Urinary bladder (tissue), 4 donors: ENCODE measurements around the gene REEP3. TPM values are rescaled to one million over a fixed set of nuclear protein-coding genes. Genes with fewer than 3 reads are reported as not detected.

Experiments
- DNase-seq: peaks from one replicate; pipeline ENCODE4 v3.0.0-alpha.2; 2015; ENCODE audit errors: extremely low spot score
- H3K27ac ChIP-seq: one replicate; pipeline ENCODE4 v1.5.1; 2013; ENCODE audit warnings: low read depth, mild to moderate bottlenecking, moderate library complexity
- H3K36me3 ChIP-seq: one replicate; pipeline ENCODE4 v1.6.1; 2013; ENCODE audit warnings: mild to moderate bottlenecking, moderate library complexity; ENCODE audit not compliant: insufficient read depth
- H3K4me1 ChIP-seq: one replicate; pipeline ENCODE4 v1.6.1; 2013; ENCODE audit warnings: mild to moderate bottlenecking, moderate library complexity; ENCODE audit not compliant: insufficient read depth
- H3K4me3 ChIP-seq: one replicate; pipeline ENCODE4 v1.5.1; 2013; ENCODE audit warnings: low read depth, low read length
- WGBS: extraction: QIAGEN DNeasy Blood & Tissue Kit; methylation state at CpG from one replicate; pipeline ENCODE4 v1.1.7; 2013; 5-methylcytosine and 5-hydroxymethylcytosine counted together
- polyA plus RNA-seq: library from polyadenylated mRNA; stranded (reverse); fragments of 200-250 nt; gene quantifications from one replicate; pipeline ENCODE4 v1.2.3, GENCODE V29; 2013
- small RNA-seq: library from RNA; depleted of rRNA; stranded (forward); fragments of <200 nt; gene quantifications from one replicate; pipeline ENCODE3, GENCODE V24; 2014
- total RNA-seq: library from RNA; depleted of rRNA; stranded (reverse); fragments of >200 nt; gene quantifications from one replicate; pipeline ENCODE4 v1.2.3, GENCODE V29; 2014
- donor health status: healthy with polysubstance abuse.
- donor health status: healthy.

Gene REEP3
- total and polyA plus RNA-seq, 2 donors: 25.3 to 82.6 TPM

DNA sequence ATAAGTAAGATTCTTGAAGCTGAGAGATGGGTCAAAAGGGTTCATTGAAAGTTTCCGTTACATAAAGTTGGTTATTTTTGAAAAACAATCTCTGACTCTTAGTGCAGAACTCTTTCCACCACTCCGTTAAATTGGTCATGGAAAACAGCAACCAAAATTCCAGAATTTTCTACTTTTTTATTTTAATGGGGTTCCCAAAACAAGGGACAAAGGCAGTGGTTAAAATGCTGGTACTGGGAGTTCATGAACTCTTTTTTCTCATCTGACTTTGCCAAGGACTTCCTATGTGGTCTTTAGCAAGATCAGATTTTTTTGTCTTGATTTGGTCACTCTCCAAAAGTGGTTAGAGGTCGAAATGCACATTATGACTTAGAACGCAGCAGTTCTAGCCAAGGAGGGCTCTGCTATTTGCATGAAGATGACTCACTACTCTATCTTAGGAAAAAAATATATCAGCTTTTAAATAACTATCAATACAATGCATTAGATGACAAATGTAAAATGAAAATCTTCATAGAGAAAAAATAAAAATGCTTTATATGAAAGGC lies 145.7 kb downstream of the REEP3 start:
- 38% methylated on average over 4 of the region's 4 CpGs for WGBS
- no peak for DNase-seq
- Histone ChIP-seq H3K36me3 (no peaks in the 10 kb centered on the region), H3K4me3 (no peak overlapping the region), H3K4me1 (no peaks in the 10 kb centered on the region), H3K27ac (no peak overlapping the region)

DNA sequence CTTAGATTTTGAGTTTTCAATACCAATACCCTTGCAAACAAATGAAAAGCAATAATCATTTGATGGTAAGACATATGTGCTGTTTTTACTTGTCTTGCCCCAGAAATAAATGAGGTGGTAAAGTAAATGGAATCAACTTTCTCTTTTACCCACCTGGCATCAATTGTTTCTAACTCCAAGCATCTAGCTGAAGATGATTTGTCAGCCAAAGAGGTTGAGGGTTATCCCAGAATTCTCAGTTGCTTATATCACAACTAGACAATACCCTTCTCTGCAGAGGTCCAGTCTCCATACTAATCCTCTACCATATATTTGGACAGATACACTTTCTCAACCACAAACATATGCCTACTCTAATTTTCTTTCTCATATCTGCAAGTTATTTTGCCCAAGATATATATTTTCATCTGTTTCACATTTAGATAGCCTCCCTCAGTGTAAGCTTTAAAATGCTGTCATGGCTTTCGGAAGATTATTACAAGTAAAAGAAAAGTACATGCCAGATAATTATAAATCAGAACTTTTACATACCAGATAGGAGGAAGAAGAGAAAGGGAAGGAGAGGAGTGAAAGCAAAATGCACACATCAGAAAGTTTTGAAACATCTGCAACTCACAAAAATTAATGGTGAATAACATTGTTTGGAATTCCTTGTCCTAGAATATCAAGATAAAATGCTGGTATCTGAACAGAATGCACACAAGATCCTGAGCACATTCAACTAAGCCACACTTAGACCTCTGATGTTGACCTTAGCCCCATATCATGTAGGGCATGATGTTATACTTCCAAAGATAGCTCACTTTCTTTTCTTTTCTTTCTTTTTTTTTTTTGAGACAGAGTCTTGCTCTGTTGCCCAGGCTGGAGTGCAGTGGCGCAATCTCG lies 146.6 kb downstream of the REEP3 start:
- Histone ChIP-seq H3K27ac (peak overlapping the region; percentile 33), H3K36me3 (no peaks in the 10 kb centered on the region), H3K4me3 (no peak overlapping the region), H3K4me1 (no peaks in the 10 kb centered on the region)
- no peak for DNase-seq
- WGBS: 92% methylated on average over 3 of the region's 3 CpGs

DNA sequence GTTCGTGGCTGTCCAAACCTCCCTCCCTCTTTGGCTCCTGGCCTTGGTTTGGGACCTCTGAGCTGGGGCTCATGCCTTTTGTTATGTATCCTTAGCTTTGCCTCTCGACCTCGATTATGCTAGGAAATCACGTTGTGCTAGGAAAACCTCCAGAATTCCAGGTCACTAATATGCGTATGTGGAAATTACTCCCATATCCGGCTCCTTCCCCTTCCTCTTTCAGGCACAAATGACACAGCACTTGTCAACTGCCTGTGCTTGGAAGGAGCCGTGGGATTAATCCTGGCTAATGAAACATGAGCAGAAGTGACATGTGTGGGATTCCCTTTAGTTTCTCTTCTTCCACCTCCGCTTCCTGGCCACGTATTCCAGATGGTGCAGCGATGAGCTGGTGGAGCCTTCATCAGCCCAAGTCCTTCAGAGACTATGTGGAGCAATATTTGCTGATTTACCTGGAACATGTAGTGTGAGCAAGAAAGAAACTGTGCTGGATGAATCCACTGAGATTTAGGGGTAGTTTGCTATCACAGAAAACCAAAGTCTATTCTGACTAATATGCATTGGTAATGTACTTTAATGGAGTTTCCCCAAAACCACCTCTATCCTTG lies 149.2 kb downstream of the REEP3 start:
- WGBS: 73% methylated on average over 10 of the region's 10 CpGs
- Histone ChIP-seq H3K36me3 (no peaks in the 10 kb centered on the region), H3K27ac (no peak overlapping the region), H3K4me1 (no peaks in the 10 kb centered on the region), H3K4me3 (no peak overlapping the region)
- DNase-seq: no peak

DNA sequence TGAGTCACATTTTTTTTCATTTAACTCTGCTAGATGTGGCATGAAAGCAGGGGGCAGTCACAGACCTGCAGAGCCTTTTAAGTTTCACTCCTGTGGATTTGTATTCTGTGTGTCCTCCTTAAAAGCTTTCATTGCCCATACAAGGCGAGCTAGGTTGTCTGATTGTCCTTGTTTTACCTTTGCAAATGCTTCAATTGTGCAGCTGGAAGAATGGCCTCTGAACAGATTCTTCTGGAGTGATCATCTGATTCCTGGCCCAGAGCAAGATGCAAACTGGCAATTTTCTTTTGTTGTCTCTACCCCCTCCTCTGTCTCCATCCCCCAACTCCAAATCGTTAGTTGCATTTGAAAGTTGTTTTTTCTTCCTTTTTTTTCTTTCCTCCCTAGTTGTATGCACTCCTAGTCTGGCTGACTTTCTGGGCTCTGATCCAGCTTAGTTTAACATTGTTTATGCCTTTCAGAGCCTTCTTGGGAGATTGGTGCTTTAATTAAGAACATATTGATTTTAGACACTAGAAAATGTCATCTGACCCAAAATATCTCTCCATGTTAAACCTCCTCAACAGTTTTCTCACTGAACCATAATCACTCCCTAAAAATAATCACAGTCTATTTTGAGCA lies 150.2 kb downstream of the REEP3 start:
- WGBS: 20% methylated on average over 2 of the region's 2 CpGs
- no peaks in the 10 kb centered on the region for H3K4me1 ChIP-seq
- H3K27ac ChIP-seq: no peak overlapping the region
- no peaks in the 10 kb centered on the region for H3K36me3 ChIP-seq
- H3K4me3 ChIP-seq: no peak overlapping the region
- DNase-seq: peak; percentile 54

DNA sequence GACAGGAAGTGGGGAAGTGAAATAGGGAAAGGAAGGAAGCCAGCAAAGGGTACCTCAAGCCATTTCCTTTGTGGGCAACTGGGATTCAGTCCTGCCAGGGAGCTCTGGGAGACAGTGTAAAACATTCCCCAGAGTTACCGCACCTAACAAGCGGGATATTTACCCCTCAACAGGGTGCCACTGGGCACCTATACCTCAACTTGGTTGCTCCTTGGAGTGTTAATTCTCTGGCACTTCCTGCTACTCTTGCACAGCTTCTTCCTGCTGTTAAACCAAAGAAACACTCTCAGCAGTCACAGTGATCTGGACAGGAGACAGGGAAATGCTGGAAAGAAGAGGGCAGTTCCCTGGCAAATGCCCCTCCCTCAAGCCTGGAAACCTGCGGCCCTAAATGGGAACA lies 151.3 kb downstream of the REEP3 start:
- 94% methylated on average over 3 of the region's 3 CpGs for WGBS
- Histone ChIP-seq H3K36me3 (no peaks in the 10 kb centered on the region), H3K4me3 (no peak overlapping the region), H3K27ac (no peak overlapping the region), H3K4me1 (no peaks in the 10 kb centered on the region)
- no peak for DNase-seq

DNA sequence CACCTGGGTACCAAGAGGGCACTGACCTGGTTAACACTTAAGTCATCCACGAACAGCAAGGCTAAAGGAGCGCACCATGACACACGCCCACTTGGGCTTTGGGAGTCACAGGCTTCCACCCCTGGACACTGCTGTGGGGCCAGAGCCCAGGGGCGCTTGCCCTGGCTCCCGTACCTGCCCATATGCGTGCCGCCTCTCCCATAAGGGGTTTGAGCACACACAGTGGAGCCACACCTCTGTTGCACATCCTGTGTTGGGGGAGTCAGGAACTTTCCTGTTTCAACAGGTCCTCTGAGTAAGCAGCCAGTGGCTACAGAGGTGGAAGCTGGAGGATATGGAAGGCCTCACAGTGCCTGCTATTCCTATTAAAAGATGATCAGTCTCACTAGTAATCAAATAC lies 152.0 kb downstream of the REEP3 start:
- WGBS: 77% methylated on average over 7 of the region's 7 CpGs
- DNase-seq: no peak
- Histone ChIP-seq H3K36me3 (no peaks in the 10 kb centered on the region), H3K4me3 (no peak overlapping the region), H3K27ac (no peak overlapping the region), H3K4me1 (no peaks in the 10 kb centered on the region)

DNA sequence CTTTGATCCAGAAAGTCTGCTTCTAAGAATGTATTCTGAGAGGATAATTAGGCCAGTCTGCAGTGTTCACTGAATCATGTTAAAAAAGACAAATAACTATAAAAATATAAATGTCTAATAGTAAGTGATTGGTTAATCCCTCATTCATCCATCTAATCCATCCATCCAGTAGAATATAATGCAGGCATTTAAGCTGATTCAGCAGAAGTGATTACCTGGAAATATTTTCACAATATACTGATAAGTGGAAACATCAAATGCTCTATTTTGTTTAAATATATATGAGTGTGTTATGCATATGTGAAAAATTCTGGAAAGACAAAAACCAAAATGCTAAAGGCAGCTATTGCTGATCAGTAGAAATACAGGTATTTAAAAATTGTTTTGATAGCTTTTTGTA lies 152.6 kb downstream of the REEP3 start:
- Histone ChIP-seq H3K36me3 (no peaks in the 10 kb centered on the region), H3K4me1 (no peaks in the 10 kb centered on the region), H3K4me3 (no peak overlapping the region), H3K27ac (no peak overlapping the region)
- no peak for DNase-seq

Small RNA genes within 50 kb of the gene (small RNA-seq; reads per million reads assigned to genes)
- not detected for gene AC022022.1

Other genes starting within 250 kb of the REEP3 start
- gene JMJD1C, start 55.4 kb upstream of the REEP3 start, total RNA-seq: 273 TPM
- gene JMJD1C, start 55.4 kb upstream of the REEP3 start, polyA plus RNA-seq: 27.8 TPM